ENCODE measurements around the gene COG2.

Gene COG2

GRCh38 chr1:230624097-230624713, 18.1 kb upstream of the COG2 start:
- Histone ChIP-seq H3K9me3 (ENCODE audit: control insufficient read depth in 5 of 5, low read length in 5 of 5) (no peaks in the 10 kb centered on the region), H3K36me3 (ENCODE audit: control insufficient read depth in 5 of 5, insufficient read depth in 5 of 5, low read length in 5 of 5) (no peaks in the 10 kb centered on the region), H3K27ac (ENCODE audit: low read depth, low read length) (no peak overlapping the region), H3K4me3 (ENCODE audit: low read depth in 1 of 5, low read length in 5 of 5) (no peak overlapping the region), H3K4me1 (ENCODE audit: control insufficient read depth in 5 of 5, insufficient read depth in 5 of 5, low read length in 5 of 5) (peaks cover 0 to 5% (median 0%) of the 10 kb centered on the region in 5 donors), H3K9ac (ENCODE audit: low read length in 5 of 5) (no peak overlapping the region), H3K27me3 (ENCODE audit: control insufficient read depth in 5 of 5, insufficient read depth in 4 of 5, low read length in 5 of 5) (peaks cover 0 to 6% (median 0%) of the 10 kb centered on the region in 5 donors)

- H3K9me3 ChIP-seq (ENCODE audit: control insufficient read depth in 5 of 5, low read length in 5 of 5), result no peaks in the 10 kb centered on the region
- no peaks in the 10 kb centered on the region for H3K36me3 ChIP-seq (ENCODE audit: control insufficient read depth in 5 of 5, insufficient read depth in 5 of 5, low read length in 5 of 5)
- H3K9ac ChIP-seq (ENCODE audit: low read length in 5 of 5), result no peak overlapping the region
- H3K27me3 ChIP-seq (ENCODE audit: control insufficient read depth in 5 of 5, insufficient read depth in 4 of 5, low read length in 5 of 5), result peaks cover 0 to 5% (median 0%) of the 10 kb centered on the region in 5 donors
- H3K27ac ChIP-seq (ENCODE audit: low read depth, low read length), result no peak overlapping the region
- peaks cover 0 to 2% (median 0%) of the 10 kb centered on the region in 5 donors for H3K4me1 ChIP-seq (ENCODE audit: control insufficient read depth in 5 of 5, insufficient read depth in 5 of 5, low read length in 5 of 5)
- no peak overlapping the region for H3K4me3 ChIP-seq (ENCODE audit: low read depth in 1 of 5, low read length in 5 of 5)
These were observed 16.0 kb upstream of the COG2 start for GRCh38 chr1:230626232-230626631.

- Histone ChIP-seq H3K36me3 (ENCODE audit: control insufficient read depth in 5 of 5, insufficient read depth in 5 of 5, low read length in 5 of 5) (no peaks in the 10 kb centered on the region), H3K9ac (ENCODE audit: low read length in 5 of 5) (no peak overlapping the region), H3K27ac (ENCODE audit: low read depth, low read length) (no peak overlapping the region), H3K4me1 (ENCODE audit: control insufficient read depth in 5 of 5, insufficient read depth in 5 of 5, low read length in 5 of 5) (no peaks in the 10 kb centered on the region), H3K27me3 (ENCODE audit: control insufficient read depth in 5 of 5, insufficient read depth in 4 of 5, low read length in 5 of 5) (peaks cover 0 to 5% (median 0%) of the 10 kb centered on the region in 5 donors), H3K9me3 (ENCODE audit: control insufficient read depth in 5 of 5, low read length in 5 of 5) (no peaks in the 10 kb centered on the region), H3K4me3 (ENCODE audit: low read depth in 1 of 5, low read length in 5 of 5) (no peak overlapping the region)
These were observed 14.5 kb upstream of the COG2 start for GRCh38 chr1:230627767-230628166.

GRCh38 chr1:230629511-230629910, 12.8 kb upstream of the COG2 start:
- Histone ChIP-seq H3K36me3 (ENCODE audit: control insufficient read depth in 5 of 5, insufficient read depth in 5 of 5, low read length in 5 of 5) (no peaks in the 10 kb centered on the region), H3K9me3 (ENCODE audit: control insufficient read depth in 5 of 5, low read length in 5 of 5) (no peaks in the 10 kb centered on the region), H3K4me1 (ENCODE audit: control insufficient read depth in 5 of 5, insufficient read depth in 5 of 5, low read length in 5 of 5) (no peaks in the 10 kb centered on the region), H3K4me3 (ENCODE audit: low read depth in 1 of 5, low read length in 5 of 5) (no peak overlapping the region), H3K27ac (ENCODE audit: low read depth, low read length) (no peak overlapping the region), H3K27me3 (ENCODE audit: control insufficient read depth in 5 of 5, insufficient read depth in 4 of 5, low read length in 5 of 5) (peaks cover 0 to 5% (median 0%) of the 10 kb centered on the region in 5 donors), H3K9ac (ENCODE audit: low read length in 5 of 5) (no peak overlapping the region)

- no peaks in the 10 kb centered on the region for H3K4me1 ChIP-seq (ENCODE audit: control insufficient read depth in 5 of 5, insufficient read depth in 5 of 5, low read length in 5 of 5)
- H3K27ac ChIP-seq (ENCODE audit: low read depth, low read length), result no peak overlapping the region
- no peak overlapping the region for H3K9ac ChIP-seq (ENCODE audit: low read length in 5 of 5)
- no peaks in the 10 kb centered on the region for H3K9me3 ChIP-seq (ENCODE audit: control insufficient read depth in 5 of 5, low read length in 5 of 5)
- no peaks in the 10 kb centered on the region for H3K36me3 ChIP-seq (ENCODE audit: control insufficient read depth in 5 of 5, insufficient read depth in 5 of 5, low read length in 5 of 5)
- no peak overlapping the region for H3K4me3 ChIP-seq (ENCODE audit: low read depth in 1 of 5, low read length in 5 of 5)
- H3K27me3 ChIP-seq (ENCODE audit: control insufficient read depth in 5 of 5, insufficient read depth in 4 of 5, low read length in 5 of 5), result no peaks in the 10 kb centered on the region
These were observed 10.8 kb upstream of the COG2 start for GRCh38 chr1:230631477-230631876.

GRCh38 chr1:230632273-230632873, 9.9 kb upstream of the COG2 start:
- H3K36me3 ChIP-seq (ENCODE audit: control insufficient read depth in 5 of 5, insufficient read depth in 5 of 5, low read length in 5 of 5), result no peaks in the 10 kb centered on the region
- H3K27ac ChIP-seq (ENCODE audit: low read depth, low read length), result no peak overlapping the region
- H3K9me3 ChIP-seq (ENCODE audit: control insufficient read depth in 5 of 5, low read length in 5 of 5), result no peaks in the 10 kb centered on the region
- H3K4me3 ChIP-seq (ENCODE audit: low read depth in 1 of 5, low read length in 5 of 5), result no peak overlapping the region
- no peak overlapping the region for H3K9ac ChIP-seq (ENCODE audit: low read length in 5 of 5)
- peaks cover 0 to 8% (median 4%) of the 10 kb centered on the region in 5 donors for H3K27me3 ChIP-seq (ENCODE audit: control insufficient read depth in 5 of 5, insufficient read depth in 4 of 5, low read length in 5 of 5)
- H3K4me1 ChIP-seq (ENCODE audit: control insufficient read depth in 5 of 5, insufficient read depth in 5 of 5, low read length in 5 of 5), result no peaks in the 10 kb centered on the region

GRCh38 chr1:230633469-230633868, 8.8 kb upstream of the COG2 start:
- Histone ChIP-seq H3K9ac (ENCODE audit: low read length in 5 of 5) (no peak overlapping the region), H3K4me3 (ENCODE audit: low read depth in 1 of 5, low read length in 5 of 5) (no peak overlapping the region), H3K36me3 (ENCODE audit: control insufficient read depth in 5 of 5, insufficient read depth in 5 of 5, low read length in 5 of 5) (no peaks in the 10 kb centered on the region), H3K27me3 (ENCODE audit: control insufficient read depth in 5 of 5, insufficient read depth in 4 of 5, low read length in 5 of 5) (peaks cover 3 to 9% (median 6%) of the 10 kb centered on the region in 5 donors), H3K4me1 (ENCODE audit: control insufficient read depth in 5 of 5, insufficient read depth in 5 of 5, low read length in 5 of 5) (no peaks in the 10 kb centered on the region), H3K9me3 (ENCODE audit: control insufficient read depth in 5 of 5, low read length in 5 of 5) (no peaks in the 10 kb centered on the region), H3K27ac (ENCODE audit: low read depth, low read length) (no peak overlapping the region)

- no peaks in the 10 kb centered on the region for H3K4me1 ChIP-seq (ENCODE audit: control insufficient read depth in 5 of 5, insufficient read depth in 5 of 5, low read length in 5 of 5)
- no peak overlapping the region for H3K4me3 ChIP-seq (ENCODE audit: low read depth in 1 of 5, low read length in 5 of 5)
- no peak overlapping the region for H3K9ac ChIP-seq (ENCODE audit: low read length in 5 of 5)
- no peaks in the 10 kb centered on the region for H3K9me3 ChIP-seq (ENCODE audit: control insufficient read depth in 5 of 5, low read length in 5 of 5)
- no peaks in the 10 kb centered on the region for H3K36me3 ChIP-seq (ENCODE audit: control insufficient read depth in 5 of 5, insufficient read depth in 5 of 5, low read length in 5 of 5)
- H3K27ac ChIP-seq (ENCODE audit: low read depth, low read length), result no peak overlapping the region
- H3K27me3 ChIP-seq (ENCODE audit: control insufficient read depth in 5 of 5, insufficient read depth in 4 of 5, low read length in 5 of 5), result peaks cover 3 to 9% (median 6%) of the 10 kb centered on the region in 5 donors
These were observed 7.9 kb upstream of the COG2 start for GRCh38 chr1:230634384-230634783.

GRCh38 chr1:230636575-230637148, 5.6 kb upstream of the COG2 start:
- no peaks in the 10 kb centered on the region for H3K36me3 ChIP-seq (ENCODE audit: control insufficient read depth in 5 of 5, insufficient read depth in 5 of 5, low read length in 5 of 5)
- no peak overlapping the region for H3K27ac ChIP-seq (ENCODE audit: low read depth, low read length)
- no peaks in the 10 kb centered on the region for H3K9me3 ChIP-seq (ENCODE audit: control insufficient read depth in 5 of 5, low read length in 5 of 5)
- H3K27me3 ChIP-seq (ENCODE audit: control insufficient read depth in 5 of 5, insufficient read depth in 4 of 5, low read length in 5 of 5), result peaks cover 3 to 15% (median 8%) of the 10 kb centered on the region in 5 donors
- peaks cover 0 to 1% (median 0%) of the 10 kb centered on the region in 5 donors for H3K4me1 ChIP-seq (ENCODE audit: control insufficient read depth in 5 of 5, insufficient read depth in 5 of 5, low read length in 5 of 5)
- H3K4me3 ChIP-seq (ENCODE audit: low read depth in 1 of 5, low read length in 5 of 5), result no peak overlapping the region
- H3K9ac ChIP-seq (ENCODE audit: low read length in 5 of 5), result no peak overlapping the region

- no peak overlapping the region for H3K4me3 ChIP-seq (ENCODE audit: low read depth in 1 of 5, low read length in 5 of 5)
- no peak overlapping the region for H3K27ac ChIP-seq (ENCODE audit: low read depth, low read length)
- H3K4me1 ChIP-seq (ENCODE audit: control insufficient read depth in 5 of 5, insufficient read depth in 5 of 5, low read length in 5 of 5), result peaks cover 10 to 29% (median 26%) of the 10 kb centered on the region in 5 donors
- no peaks in the 10 kb centered on the region for H3K9me3 ChIP-seq (ENCODE audit: control insufficient read depth in 5 of 5, low read length in 5 of 5)
- H3K27me3 ChIP-seq (ENCODE audit: control insufficient read depth in 5 of 5, insufficient read depth in 4 of 5, low read length in 5 of 5), result peaks cover 3 to 15% (median 8%) of the 10 kb centered on the region in 5 donors
- H3K36me3 ChIP-seq (ENCODE audit: control insufficient read depth in 5 of 5, insufficient read depth in 5 of 5, low read length in 5 of 5), result no peaks in the 10 kb centered on the region
- H3K9ac ChIP-seq (ENCODE audit: low read length in 5 of 5), result no peak overlapping the region
These were observed 2.5 kb upstream of the COG2 start for GRCh38 chr1:230639714-230640209.

All from subcutaneous abdominal adipose tissue (tissue), 5 donors.